Measurements from ENCODE around the gene STX2.

GRCh38 chr12:130783110-130783715 lies 55.8 kb downstream of the STX2 start:
- TF ChIP-seq, protein P1, sequence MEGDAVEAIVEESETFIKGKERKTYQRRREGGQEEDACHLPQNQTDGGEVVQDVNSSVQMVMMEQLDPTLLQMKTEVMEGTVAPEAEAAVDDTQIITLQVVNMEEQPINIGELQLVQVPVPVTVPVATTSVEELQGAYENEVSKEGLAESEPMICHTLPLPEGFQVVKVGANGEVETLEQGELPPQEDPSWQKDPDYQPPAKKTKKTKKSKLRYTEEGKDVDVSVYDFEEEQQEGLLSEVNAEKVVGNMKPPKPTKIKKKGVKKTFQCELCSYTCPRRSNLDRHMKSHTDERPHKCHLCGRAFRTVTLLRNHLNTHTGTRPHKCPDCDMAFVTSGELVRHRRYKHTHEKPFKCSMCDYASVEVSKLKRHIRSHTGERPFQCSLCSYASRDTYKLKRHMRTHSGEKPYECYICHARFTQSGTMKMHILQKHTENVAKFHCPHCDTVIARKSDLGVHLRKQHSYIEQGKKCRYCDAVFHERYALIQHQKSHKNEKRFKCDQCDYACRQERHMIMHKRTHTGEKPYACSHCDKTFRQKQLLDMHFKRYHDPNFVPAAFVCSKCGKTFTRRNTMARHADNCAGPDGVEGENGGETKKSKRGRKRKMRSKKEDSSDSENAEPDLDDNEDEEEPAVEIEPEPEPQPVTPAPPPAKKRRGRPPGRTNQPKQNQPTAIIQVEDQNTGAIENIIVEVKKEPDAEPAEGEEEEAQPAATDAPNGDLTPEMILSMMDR (optimal IDR thresholded peaks at IDR 0.05 in 1 of 3, IDR thresholded peaks at IDR 0.05 in 1 of 3, conservative IDR thresholded peaks at IDR 0.05 in 1 of 3; ENCODE audit: extremely low read depth in 1 of 3, insufficient read depth in 2 of 3, low read length in 3 of 3): no peak
- TF ChIP-seq EZH2 (IDR thresholded peaks at IDR 0.05; ENCODE audit: low read length): no peak
